H1 (cell line): ENCODE measurements around the gene KCNN1. TPM values are rescaled to one million over a fixed set of nuclear protein-coding genes. Genes with fewer than 3 reads are reported as not detected.

Experiments
- POLR2A ChIP-seq, 2 experiments: IDR thresholded peaks; 1 replicate in 1 of 2; 2 replicates in 1 of 2; pipeline ENCODE4 v1.6.1; 2011; ENCODE audit warnings: low read depth in 2 of 2, low read length in 2 of 2, mild to moderate bottlenecking in 2 of 2; ENCODE audit errors: control extremely low read depth in 1 of 2
- RBBP5 ChIP-seq: IDR thresholded peaks from 2 replicates; pipeline ENCODE4 v1.7.1; 2012; ENCODE audit warnings: low read depth, mild to moderate bottlenecking, inconsistent platforms, low read length, moderate library complexity, borderline replicate concordance
- SP1 ChIP-seq: IDR thresholded peaks from 2 replicates; pipeline ENCODE4 v1.6.1; 2011; ENCODE audit warnings: low read depth, low read length
- SP2 ChIP-seq: IDR thresholded peaks from 2 replicates; pipeline ENCODE4 v1.6.1; 2012; ENCODE audit warnings: mild to moderate bottlenecking, low read length, inconsistent platforms
- TEAD4 ChIP-seq: IDR thresholded peaks from 2 replicates; pipeline ENCODE4 v1.6.1; 2012; ENCODE audit warnings: low read depth, low read length, inconsistent platforms, mixed read lengths
- YY1 ChIP-seq: IDR thresholded peaks from 2 replicates; pipeline ENCODE4 v1.6.1; 2011; ENCODE audit warnings: low read depth, mild to moderate bottlenecking, low read length
- polyA plus RNA-seq, 7 experiments: library from polyadenylated mRNA; depleted of rRNA in 3 of 7; stranded (reverse) in 5 of 7; unstranded in 2 of 7; fragments of >200 nt in 5 of 7; fragments of 200-250 nt in 2 of 7; gene quantifications; 1 replicate in 5 of 7; 2 replicates in 1 of 7; 4 replicates in 1 of 7; pipeline versions ENCODE4 v1.2.1 to v1.2.3, GENCODE V29; 2011 to 2013; ENCODE audit warnings: missing spikeins in 2 of 7, mixed read lengths in 2 of 7
- total RNA-seq: library from RNA; stranded (reverse); fragmentation: NEBNext Ultra II Directional; extraction: Animal tissue kit (Norgen Biotek cat#: 25700); gene quantifications from 2 replicates; pipeline ENCODE4 v1.2.1, GENCODE V29; 2021
- TF ChIP-seq, protein P1 (sequence below): fragments of 300-600 bp; sonication (generic); IDR thresholded peaks from 2 replicates; pipeline ENCODE4 v1.7.1; 2012; ENCODE audit warnings: low read length, moderate library complexity, mild to moderate bottlenecking, inconsistent platforms; ENCODE audit not compliant: insufficient replicate concordance
- TF ChIP-seq, protein P2 (sequence below): IDR thresholded peaks from 2 replicates; pipeline ENCODE4 v1.6.1; 2011; ENCODE audit warnings: low read depth, mild to moderate bottlenecking, low read length; ENCODE audit not compliant: insufficient read depth

KCNN1 gene
- total and polyA plus RNA-seq, 2 of the 8 experiments (the other 6 are each of a cell fraction or from before 2014, with no cell fraction given) = 11.0 to 12.5 TPM

DNA sequence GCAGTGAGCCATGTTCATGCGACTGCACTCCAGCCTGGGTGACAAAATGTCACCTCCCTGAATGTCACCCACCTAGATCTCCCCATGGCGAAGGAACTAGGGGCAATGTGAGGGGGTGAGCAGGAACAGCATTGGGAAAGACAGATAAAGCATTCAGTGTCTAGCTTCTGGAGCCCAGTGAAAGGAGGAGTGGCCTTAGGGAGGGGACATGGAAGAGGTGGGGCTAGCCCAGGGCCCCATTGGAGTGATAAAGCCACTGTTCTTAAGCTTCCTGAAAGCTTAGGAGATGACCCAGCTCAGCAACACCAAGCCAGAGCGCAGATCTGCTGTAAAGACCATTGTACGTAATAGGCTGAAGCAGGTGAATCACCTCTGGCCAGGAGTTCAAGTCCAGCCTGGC, 13.0 kb upstream of the KCNN1 start (continued):
- TF ChIP-seq, protein P1, sequence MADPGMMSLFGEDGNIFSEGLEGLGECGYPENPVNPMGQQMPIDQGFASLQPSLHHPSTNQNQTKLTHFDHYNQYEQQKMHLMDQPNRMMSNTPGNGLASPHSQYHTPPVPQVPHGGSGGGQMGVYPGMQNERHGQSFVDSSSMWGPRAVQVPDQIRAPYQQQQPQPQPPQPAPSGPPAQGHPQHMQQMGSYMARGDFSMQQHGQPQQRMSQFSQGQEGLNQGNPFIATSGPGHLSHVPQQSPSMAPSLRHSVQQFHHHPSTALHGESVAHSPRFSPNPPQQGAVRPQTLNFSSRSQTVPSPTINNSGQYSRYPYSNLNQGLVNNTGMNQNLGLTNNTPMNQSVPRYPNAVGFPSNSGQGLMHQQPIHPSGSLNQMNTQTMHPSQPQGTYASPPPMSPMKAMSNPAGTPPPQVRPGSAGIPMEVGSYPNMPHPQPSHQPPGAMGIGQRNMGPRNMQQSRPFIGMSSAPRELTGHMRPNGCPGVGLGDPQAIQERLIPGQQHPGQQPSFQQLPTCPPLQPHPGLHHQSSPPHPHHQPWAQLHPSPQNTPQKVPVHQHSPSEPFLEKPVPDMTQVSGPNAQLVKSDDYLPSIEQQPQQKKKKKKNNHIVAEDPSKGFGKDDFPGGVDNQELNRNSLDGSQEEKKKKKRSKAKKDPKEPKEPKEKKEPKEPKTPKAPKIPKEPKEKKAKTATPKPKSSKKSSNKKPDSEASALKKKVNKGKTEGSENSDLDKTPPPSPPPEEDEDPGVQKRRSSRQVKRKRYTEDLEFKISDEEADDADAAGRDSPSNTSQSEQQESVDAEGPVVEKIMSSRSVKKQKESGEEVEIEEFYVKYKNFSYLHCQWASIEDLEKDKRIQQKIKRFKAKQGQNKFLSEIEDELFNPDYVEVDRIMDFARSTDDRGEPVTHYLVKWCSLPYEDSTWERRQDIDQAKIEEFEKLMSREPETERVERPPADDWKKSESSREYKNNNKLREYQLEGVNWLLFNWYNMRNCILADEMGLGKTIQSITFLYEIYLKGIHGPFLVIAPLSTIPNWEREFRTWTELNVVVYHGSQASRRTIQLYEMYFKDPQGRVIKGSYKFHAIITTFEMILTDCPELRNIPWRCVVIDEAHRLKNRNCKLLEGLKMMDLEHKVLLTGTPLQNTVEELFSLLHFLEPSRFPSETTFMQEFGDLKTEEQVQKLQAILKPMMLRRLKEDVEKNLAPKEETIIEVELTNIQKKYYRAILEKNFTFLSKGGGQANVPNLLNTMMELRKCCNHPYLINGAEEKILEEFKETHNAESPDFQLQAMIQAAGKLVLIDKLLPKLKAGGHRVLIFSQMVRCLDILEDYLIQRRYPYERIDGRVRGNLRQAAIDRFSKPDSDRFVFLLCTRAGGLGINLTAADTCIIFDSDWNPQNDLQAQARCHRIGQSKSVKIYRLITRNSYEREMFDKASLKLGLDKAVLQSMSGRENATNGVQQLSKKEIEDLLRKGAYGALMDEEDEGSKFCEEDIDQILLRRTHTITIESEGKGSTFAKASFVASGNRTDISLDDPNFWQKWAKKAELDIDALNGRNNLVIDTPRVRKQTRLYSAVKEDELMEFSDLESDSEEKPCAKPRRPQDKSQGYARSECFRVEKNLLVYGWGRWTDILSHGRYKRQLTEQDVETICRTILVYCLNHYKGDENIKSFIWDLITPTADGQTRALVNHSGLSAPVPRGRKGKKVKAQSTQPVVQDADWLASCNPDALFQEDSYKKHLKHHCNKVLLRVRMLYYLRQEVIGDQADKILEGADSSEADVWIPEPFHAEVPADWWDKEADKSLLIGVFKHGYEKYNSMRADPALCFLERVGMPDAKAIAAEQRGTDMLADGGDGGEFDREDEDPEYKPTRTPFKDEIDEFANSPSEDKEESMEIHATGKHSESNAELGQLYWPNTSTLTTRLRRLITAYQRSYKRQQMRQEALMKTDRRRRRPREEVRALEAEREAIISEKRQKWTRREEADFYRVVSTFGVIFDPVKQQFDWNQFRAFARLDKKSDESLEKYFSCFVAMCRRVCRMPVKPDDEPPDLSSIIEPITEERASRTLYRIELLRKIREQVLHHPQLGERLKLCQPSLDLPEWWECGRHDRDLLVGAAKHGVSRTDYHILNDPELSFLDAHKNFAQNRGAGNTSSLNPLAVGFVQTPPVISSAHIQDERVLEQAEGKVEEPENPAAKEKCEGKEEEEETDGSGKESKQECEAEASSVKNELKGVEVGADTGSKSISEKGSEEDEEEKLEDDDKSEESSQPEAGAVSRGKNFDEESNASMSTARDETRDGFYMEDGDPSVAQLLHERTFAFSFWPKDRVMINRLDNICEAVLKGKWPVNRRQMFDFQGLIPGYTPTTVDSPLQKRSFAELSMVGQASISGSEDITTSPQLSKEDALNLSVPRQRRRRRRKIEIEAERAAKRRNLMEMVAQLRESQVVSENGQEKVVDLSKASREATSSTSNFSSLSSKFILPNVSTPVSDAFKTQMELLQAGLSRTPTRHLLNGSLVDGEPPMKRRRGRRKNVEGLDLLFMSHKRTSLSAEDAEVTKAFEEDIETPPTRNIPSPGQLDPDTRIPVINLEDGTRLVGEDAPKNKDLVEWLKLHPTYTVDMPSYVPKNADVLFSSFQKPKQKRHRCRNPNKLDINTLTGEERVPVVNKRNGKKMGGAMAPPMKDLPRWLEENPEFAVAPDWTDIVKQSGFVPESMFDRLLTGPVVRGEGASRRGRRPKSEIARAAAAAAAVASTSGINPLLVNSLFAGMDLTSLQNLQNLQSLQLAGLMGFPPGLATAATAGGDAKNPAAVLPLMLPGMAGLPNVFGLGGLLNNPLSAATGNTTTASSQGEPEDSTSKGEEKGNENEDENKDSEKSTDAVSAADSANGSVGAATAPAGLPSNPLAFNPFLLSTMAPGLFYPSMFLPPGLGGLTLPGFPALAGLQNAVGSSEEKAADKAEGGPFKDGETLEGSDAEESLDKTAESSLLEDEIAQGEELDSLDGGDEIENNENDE = no peak
- TF ChIP-seq, protein P2, sequence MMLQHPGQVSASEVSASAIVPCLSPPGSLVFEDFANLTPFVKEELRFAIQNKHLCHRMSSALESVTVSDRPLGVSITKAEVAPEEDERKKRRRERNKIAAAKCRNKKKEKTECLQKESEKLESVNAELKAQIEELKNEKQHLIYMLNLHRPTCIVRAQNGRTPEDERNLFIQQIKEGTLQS = no peak
- TF ChIP-seq TEAD4 (no peak), POLR2A (IDR thresholded peaks at IDR 0.05; ENCODE audit: control extremely low read depth in 1 of 2, low read depth in 2 of 2, low read length in 2 of 2) (no peak), SP2 (no peak), YY1 (no peak), SP1 (no peak), RBBP5 (no peak)
